GM12873 (cell line): ENCODE measurements around the gene DNAJA4.

Experiments
- TF ChIP-seq, protein P1 (sequence below): IDR thresholded peaks from 2 replicates; pipeline ENCODE4 v1.5.1; 2012; ENCODE audit warnings: low read depth, mild to moderate bottlenecking, moderate library complexity, low read length, control low read depth; ENCODE audit not compliant: insufficient read depth; ENCODE audit errors: missing control alignments

Gene DNAJA4

DNA sequence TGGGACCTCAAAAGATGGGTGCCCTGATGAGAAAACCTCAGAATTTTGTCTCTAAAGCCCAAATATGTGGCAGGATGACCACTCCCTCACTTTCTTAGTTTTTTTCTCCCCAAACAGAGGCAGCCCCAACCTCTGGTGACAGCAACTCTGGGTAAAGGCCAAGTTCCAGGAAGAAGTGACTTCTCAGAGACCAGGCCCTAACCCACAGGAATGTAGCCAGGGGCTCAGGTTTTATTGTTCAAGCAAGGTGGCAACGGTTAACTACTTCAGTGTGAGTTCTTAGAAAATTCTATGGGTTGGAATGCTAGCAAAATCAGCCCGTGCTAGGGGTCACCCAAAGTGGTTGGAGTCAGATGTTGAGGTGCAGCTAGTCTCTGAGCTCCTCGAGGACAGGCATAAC is 5.1 kb upstream of the DNAJA4 start:
- TF ChIP-seq, protein P1, sequence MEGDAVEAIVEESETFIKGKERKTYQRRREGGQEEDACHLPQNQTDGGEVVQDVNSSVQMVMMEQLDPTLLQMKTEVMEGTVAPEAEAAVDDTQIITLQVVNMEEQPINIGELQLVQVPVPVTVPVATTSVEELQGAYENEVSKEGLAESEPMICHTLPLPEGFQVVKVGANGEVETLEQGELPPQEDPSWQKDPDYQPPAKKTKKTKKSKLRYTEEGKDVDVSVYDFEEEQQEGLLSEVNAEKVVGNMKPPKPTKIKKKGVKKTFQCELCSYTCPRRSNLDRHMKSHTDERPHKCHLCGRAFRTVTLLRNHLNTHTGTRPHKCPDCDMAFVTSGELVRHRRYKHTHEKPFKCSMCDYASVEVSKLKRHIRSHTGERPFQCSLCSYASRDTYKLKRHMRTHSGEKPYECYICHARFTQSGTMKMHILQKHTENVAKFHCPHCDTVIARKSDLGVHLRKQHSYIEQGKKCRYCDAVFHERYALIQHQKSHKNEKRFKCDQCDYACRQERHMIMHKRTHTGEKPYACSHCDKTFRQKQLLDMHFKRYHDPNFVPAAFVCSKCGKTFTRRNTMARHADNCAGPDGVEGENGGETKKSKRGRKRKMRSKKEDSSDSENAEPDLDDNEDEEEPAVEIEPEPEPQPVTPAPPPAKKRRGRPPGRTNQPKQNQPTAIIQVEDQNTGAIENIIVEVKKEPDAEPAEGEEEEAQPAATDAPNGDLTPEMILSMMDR: no peak

DNA sequence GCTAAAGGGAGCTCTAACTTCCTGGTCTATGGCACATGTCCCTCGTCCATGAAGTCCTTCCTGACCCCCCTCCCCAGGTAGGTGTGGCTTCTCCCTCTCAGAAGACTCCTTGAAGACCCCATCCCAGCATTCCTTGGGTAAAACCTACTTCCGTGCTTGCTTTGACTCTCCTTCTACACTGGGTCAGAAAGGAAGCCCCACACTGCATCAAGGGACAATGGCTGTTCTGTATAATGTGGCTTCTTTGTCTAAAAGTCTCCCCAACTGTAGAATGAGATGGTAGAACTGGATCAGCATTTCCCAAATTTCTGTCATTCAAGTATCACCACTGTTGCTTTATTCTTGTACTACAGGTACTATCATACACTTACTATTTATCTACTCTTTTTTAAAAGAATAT is 3.9 kb upstream of the DNAJA4 start:
- TF ChIP-seq, protein P1: no peak

DNA sequence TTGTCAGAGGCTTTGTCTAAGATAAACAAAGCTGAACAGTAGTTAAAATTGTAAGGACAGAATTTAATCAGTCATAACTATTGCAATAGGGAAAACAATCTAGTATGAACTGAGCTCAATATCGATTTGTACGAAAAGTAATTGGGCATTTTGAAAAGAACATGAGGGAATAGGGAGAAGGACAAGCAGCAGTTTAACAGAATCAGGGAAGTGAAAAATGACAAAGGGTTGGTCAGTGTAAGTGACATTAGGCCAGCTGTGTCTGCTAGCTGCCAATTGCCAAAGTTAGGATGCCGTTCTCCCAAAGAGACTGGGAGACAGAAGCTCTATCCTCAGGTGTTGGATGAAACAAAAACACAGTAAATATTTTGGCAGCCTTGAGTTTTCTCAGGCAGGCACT is 3.3 kb upstream of the DNAJA4 start:
- TF ChIP-seq, protein P1: no peak

DNA sequence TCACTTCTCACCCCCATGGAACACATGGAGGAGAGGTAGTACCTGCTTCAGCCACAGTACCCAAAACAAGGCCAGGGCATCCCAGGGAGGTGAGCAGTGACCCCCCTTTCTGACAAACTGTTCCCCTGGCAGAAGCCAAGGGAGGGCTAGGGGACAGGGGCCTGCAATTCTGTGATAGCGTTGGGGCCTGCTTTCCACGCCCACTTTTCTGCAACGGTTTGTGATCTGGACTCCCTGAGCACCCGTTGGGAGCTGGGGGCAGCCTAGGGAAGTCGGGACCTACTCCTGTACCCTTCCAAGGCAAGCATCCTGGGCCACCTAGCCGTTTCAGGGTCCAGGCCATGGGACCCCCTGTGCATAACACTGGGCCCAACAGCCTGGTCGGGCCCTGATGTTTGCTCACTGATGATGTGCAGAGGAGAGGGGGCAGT is 996 bp upstream of the DNAJA4 start:
- TF ChIP-seq, protein P1: peak; percentile 9

DNA sequence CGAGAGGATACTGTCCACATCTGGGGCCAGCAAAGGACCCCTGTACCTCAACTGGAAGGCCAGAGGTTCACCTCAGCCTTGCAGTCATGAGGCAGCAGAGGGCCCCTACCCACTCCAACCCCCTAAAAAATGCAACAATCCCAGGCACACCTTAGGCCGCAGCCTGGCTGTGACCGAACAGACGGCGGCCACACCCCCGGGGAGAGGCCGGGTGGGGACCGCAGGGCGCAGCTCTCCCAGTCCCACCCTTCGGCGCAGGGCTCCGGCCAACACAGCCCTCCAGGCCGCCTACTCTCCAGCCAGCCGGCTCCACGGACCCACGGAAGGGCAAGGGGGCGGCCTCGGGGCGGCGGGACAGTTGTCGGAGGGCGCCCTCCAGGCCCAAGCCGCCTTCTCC is 457 bp upstream of the DNAJA4 start:
- TF ChIP-seq, protein P1: no peak

DNA sequence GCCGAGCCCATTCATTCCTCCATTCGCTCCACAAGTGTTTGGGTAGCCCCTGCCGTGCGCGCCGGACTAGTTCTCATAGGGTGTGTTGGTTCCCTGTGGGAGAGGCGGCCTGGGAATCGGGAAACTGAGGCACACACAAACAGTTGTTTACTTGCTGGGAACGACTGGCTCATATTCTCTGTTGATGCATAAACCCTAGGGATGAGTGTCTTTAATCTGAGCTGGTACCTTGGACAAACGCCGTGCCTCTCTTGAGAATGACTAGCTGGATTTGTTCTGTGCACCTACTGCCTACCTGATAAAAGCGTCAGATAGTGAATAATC is 737 bp downstream of the DNAJA4 start:
- TF ChIP-seq, protein P1: no peak

DNA sequence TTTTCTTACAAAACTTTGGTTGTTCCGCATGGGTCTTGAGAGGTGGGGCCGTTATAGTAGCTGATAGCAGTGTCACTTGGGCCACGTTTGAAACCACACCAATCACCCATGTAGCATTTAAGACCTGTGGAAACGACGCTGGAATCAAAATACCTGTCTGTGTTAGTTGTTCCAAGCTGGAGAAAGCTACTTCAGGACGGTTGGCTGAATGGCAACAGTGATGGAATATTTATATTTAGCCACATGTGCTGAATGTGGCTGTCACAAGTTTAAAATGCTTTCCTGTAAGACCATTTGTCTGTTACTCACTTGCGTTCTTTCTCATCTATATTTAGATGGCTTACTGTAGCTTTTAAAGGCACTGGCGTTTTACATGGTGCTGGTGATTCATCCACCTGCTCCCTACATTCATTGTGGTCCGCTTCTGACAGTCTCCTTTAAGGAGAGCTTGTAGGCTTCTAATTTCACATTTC is 1.4 kb downstream of the DNAJA4 start:
- TF ChIP-seq, protein P1: no peak
